Effector memory CD8-positive, alpha-beta T cell (primary cell): ENCODE measurements around the gene SERTM1.

Experiments
- ATAC-seq: fragments of 150-1000 bp; cut with Tn5 transposase; replicated peaks from 2 replicates; pipeline ENCODE4 v1.10.0; 2021; ENCODE audit warnings: mild to moderate bottlenecking, moderate library complexity
- DNase-seq, 3 experiments: peaks; one replicate each; pipeline ENCODE4 v3.0.0; 2021
- H3K27ac Mint-ChIP-seq, 2 donors: one replicate each; pipeline ENCODE4 v1.8.0; 2022; ENCODE audit warnings: mild to moderate bottlenecking in 2 of 2, mixed read lengths in 2 of 2, moderate library complexity in 2 of 2
- H3K27me3 Mint-ChIP-seq, 2 donors: one replicate each; pipeline ENCODE4 v1.8.0; 2022; ENCODE audit warnings: mixed read lengths in 2 of 2
- H3K36me3 Mint-ChIP-seq: one replicate; pipeline ENCODE4 v1.8.0; 2022; ENCODE audit warnings: mild to moderate bottlenecking, moderate library complexity, mixed read lengths; ENCODE audit not compliant: insufficient read depth
- H3K4me1 Mint-ChIP-seq, 2 donors: one replicate each; pipeline ENCODE4 v1.8.0; 2022; ENCODE audit warnings: low read depth in 2 of 2, mixed read lengths in 2 of 2
- H3K4me3 Mint-ChIP-seq, 2 donors: one replicate each; pipeline ENCODE4 v1.8.0; 2022; ENCODE audit warnings: mild to moderate bottlenecking in 2 of 2, mixed read lengths in 2 of 2, moderate library complexity in 2 of 2
- H3K9me3 Mint-ChIP-seq, 2 donors: one replicate each; pipeline ENCODE4 v1.8.0; 2022; ENCODE audit warnings: mixed read lengths in 2 of 2

Gene SERTM1

GRCh38 chr13:36717966-36718545, 44.2 kb downstream of the SERTM1 start:
- ATAC-seq (no peak), DNase-seq (no peak)
- Mint-ChIP-seq H3K27ac (no peak overlapping the region), H3K9me3 (no peaks in the 10 kb centered on the region), H3K4me1 (no peaks in the 10 kb centered on the region), H3K36me3 (no peaks in the 10 kb centered on the region), H3K4me3 (no peak overlapping the region), H3K27me3 (peaks cover 22 to 27% of the 10 kb centered on the region in 2 donors)

GRCh38 chr13:36718686-36719085, 44.9 kb downstream of the SERTM1 start:
- Mint-ChIP-seq H3K27ac (no peak overlapping the region), H3K27me3 (peaks cover 22 to 27% of the 10 kb centered on the region in 2 donors), H3K36me3 (no peaks in the 10 kb centered on the region), H3K4me3 (no peak overlapping the region), H3K9me3 (no peaks in the 10 kb centered on the region), H3K4me1 (no peaks in the 10 kb centered on the region)
- DNase-seq (no peak), ATAC-seq (no peak)

GRCh38 chr13:36724141-36724540, 50.3 kb downstream of the SERTM1 start:
- peaks cover 20 to 29% of the 10 kb centered on the region in 2 donors for H3K27me3 Mint-ChIP-seq
- no peaks in the 10 kb centered on the region for H3K9me3 Mint-ChIP-seq
- H3K4me3 Mint-ChIP-seq, result no peak overlapping the region
- ATAC-seq (no peak), DNase-seq (no peak)
- no peak overlapping the region for H3K27ac Mint-ChIP-seq
- H3K4me1 Mint-ChIP-seq, result no peaks in the 10 kb centered on the region
- H3K36me3 Mint-ChIP-seq, result no peaks in the 10 kb centered on the region

GRCh38 chr13:36725936-36726335, 52.1 kb downstream of the SERTM1 start:
- no peak for DNase-seq
- H3K4me1 Mint-ChIP-seq, result no peaks in the 10 kb centered on the region
- no peak overlapping the region for H3K4me3 Mint-ChIP-seq
- H3K27ac Mint-ChIP-seq, result no peak overlapping the region
- ATAC-seq, result no peak
- H3K27me3 Mint-ChIP-seq, result peaks cover 16 to 26% of the 10 kb centered on the region in 2 donors
- H3K36me3 Mint-ChIP-seq, result no peaks in the 10 kb centered on the region
- no peaks in the 10 kb centered on the region for H3K9me3 Mint-ChIP-seq

GRCh38 chr13:36728006-36728405, 54.2 kb downstream of the SERTM1 start:
- ATAC-seq (no peak), DNase-seq (no peak)
- no peak overlapping the region for H3K4me3 Mint-ChIP-seq
- peaks cover 8 to 17% of the 10 kb centered on the region in 2 donors for H3K27me3 Mint-ChIP-seq
- no peaks in the 10 kb centered on the region for H3K36me3 Mint-ChIP-seq
- no peaks in the 10 kb centered on the region for H3K9me3 Mint-ChIP-seq
- H3K27ac Mint-ChIP-seq, result no peak overlapping the region
- no peaks in the 10 kb centered on the region for H3K4me1 Mint-ChIP-seq

- peaks cover 7 to 9% of the 10 kb centered on the region in 2 donors for H3K27me3 Mint-ChIP-seq
- H3K9me3 Mint-ChIP-seq, result peaks cover 0 to 2% of the 10 kb centered on the region in 2 donors
- no peaks in the 10 kb centered on the region for H3K4me1 Mint-ChIP-seq
- H3K4me3 Mint-ChIP-seq, result no peak overlapping the region
- no peak for ATAC-seq
- no peak for DNase-seq
- no peaks in the 10 kb centered on the region for H3K36me3 Mint-ChIP-seq
- no peak overlapping the region for H3K27ac Mint-ChIP-seq
Observed at GRCh38 chr13:36736119-36736726, 62.4 kb downstream of the SERTM1 start.

GRCh38 chr13:36737524-36738083, 63.8 kb downstream of the SERTM1 start:
- DNase-seq, result no peak
- H3K27me3 Mint-ChIP-seq, result peaks cover 7 to 9% of the 10 kb centered on the region in 2 donors
- H3K4me3 Mint-ChIP-seq, result no peak overlapping the region
- no peaks in the 10 kb centered on the region for H3K36me3 Mint-ChIP-seq
- no peaks in the 10 kb centered on the region for H3K4me1 Mint-ChIP-seq
- ATAC-seq, result no peak
- H3K9me3 Mint-ChIP-seq, result peaks cover 0 to 5% of the 10 kb centered on the region in 2 donors
- no peak overlapping the region for H3K27ac Mint-ChIP-seq

GRCh38 chr13:36745436-36745835, 71.6 kb downstream of the SERTM1 start:
- DNase-seq (no peak), ATAC-seq (no peak)
- H3K27ac Mint-ChIP-seq, result no peak overlapping the region
- no peaks in the 10 kb centered on the region for H3K27me3 Mint-ChIP-seq
- H3K36me3 Mint-ChIP-seq, result no peaks in the 10 kb centered on the region
- peaks cover 0 to 5% of the 10 kb centered on the region in 2 donors for H3K9me3 Mint-ChIP-seq
- H3K4me3 Mint-ChIP-seq, result no peak overlapping the region
- H3K4me1 Mint-ChIP-seq, result no peaks in the 10 kb centered on the region

GRCh38 chr13:36746051-36746450, 72.2 kb downstream of the SERTM1 start:
- Mint-ChIP-seq H3K4me3 (no peak overlapping the region), H3K9me3 (peaks cover 0 to 4% of the 10 kb centered on the region in 2 donors), H3K27me3 (peaks cover 0 to 6% of the 10 kb centered on the region in 2 donors), H3K36me3 (no peaks in the 10 kb centered on the region), H3K27ac (no peak overlapping the region), H3K4me1 (no peaks in the 10 kb centered on the region)
- ATAC-seq, result no peak
- no peak for DNase-seq
